ENCODE data around the gene NEDD9. TPM values are rescaled to one million over a fixed set of nuclear protein-coding genes. Genes with fewer than 3 reads are reported as not detected.
A peak's percentile ranks its signal among the peaks of the same experiment; 100 is the strongest.

NEDD9 gene
- total RNA-seq, 4 donors from 2014 or later = 34.6 to 82.7 (median 72.3) TPM

GRCh38 chr6:11242711-11243110 lies 10.2 kb upstream of the NEDD9 start:
- no peak for TF ChIP-seq POLR2A (IDR thresholded peaks at IDR 0.05)
- no peaks in the 10 kb centered on the region for H3K4me1 ChIP-seq
- in situ Hi-C loops (cut with MboI; ENCODE audit: low pct_ligation_motif_present in 1 of 4, low pct_unique_long_range_greater_than_20kb in 1 of 4, low sequenced_read_pairs in 3 of 4) (no loop called here), intact Hi-C loops (cut with DNase I; ENCODE audit: low total_unique reads) (no loop called here)
- H3K9me3 ChIP-seq = no peaks in the 10 kb centered on the region
- no peak overlapping the region for H3K27ac ChIP-seq
- no peak for DNase-seq
- H3K36me3 ChIP-seq = no peaks in the 10 kb centered on the region
- no peak overlapping the region for H3K4me3 ChIP-seq
- H3K27me3 ChIP-seq = no peaks in the 10 kb centered on the region

GRCh38 chr6:11241793-11242201 lies 9.3 kb upstream of the NEDD9 start:
- in situ Hi-C loops (cut with MboI; ENCODE audit: low pct_ligation_motif_present in 1 of 4, low pct_unique_long_range_greater_than_20kb in 1 of 4, low sequenced_read_pairs in 3 of 4) = no loop called here
- intact Hi-C loops (cut with DNase I; ENCODE audit: low total_unique reads) = no loop called here
- peak in 4 of 5 experiments; percentile 11 to 38 (median 25) for TF ChIP-seq CTCF (IDR thresholded peaks at IDR 0.05)
- no peak for TF ChIP-seq POLR2AphosphoS5 (IDR thresholded peaks at IDR 0.05)
- H3K4me1 ChIP-seq = peaks cover 0 to 1% (median under 1%) of the 10 kb centered on the region in 4 donors
- 78% methylated on average over 17 of the region's 17 CpGs; no CpG with 5 or more reads in 1 of the 2 donors for WGBS, 2 donors (ENCODE audit: low coverage in 1 of 2)
- H3K9me3 ChIP-seq = no peaks in the 10 kb centered on the region
- peak; percentile 29 for DNase-seq
- H3K36me3 ChIP-seq = no peaks in the 10 kb centered on the region
- H3K27me3 ChIP-seq = no peaks in the 10 kb centered on the region
- no peak overlapping the region for H3K27ac ChIP-seq
- no peak overlapping the region for H3K4me3 ChIP-seq

- no peak for TF ChIP-seq CTCF (IDR thresholded peaks at IDR 0.05)
- no peak for TF ChIP-seq EP300 (IDR thresholded peaks at IDR 0.05; ENCODE audit: low read depth)
- no peak for TF ChIP-seq POLR2A (IDR thresholded peaks at IDR 0.05)
- TF ChIP-seq POLR2AphosphoS5 (IDR thresholded peaks at IDR 0.05) = no peak
- Histone ChIP-seq H3K27me3 (no peaks in the 10 kb centered on the region), H3K36me3 (no peaks in the 10 kb centered on the region), H3K4me1 (peaks cover 0 to 6% (median 3%) of the 10 kb centered on the region in 4 donors), H3K9me3 (no peaks in the 10 kb centered on the region), H3K27ac (no peak overlapping the region), H3K4me3 (no peak overlapping the region)
- WGBS, 2 donors (ENCODE audit: low coverage in 1 of 2) = 92 to 100% methylated on average over 6 to 11 of the region's 11 CpGs
- in situ Hi-C loops (cut with MboI; ENCODE audit: low pct_ligation_motif_present in 1 of 4, low pct_unique_long_range_greater_than_20kb in 1 of 4, low sequenced_read_pairs in 3 of 4) (no loop called here), intact Hi-C loops (cut with DNase I; ENCODE audit: low total_unique reads) (no loop called here)
- no peak for DNase-seq
These were observed 8.8 kb upstream of the NEDD9 start for GRCh38 chr6:11241154-11241792.

- intact Hi-C loops (cut with DNase I; ENCODE audit: low total_unique reads) = no loop called here
- WGBS, 2 donors (ENCODE audit: low coverage in 1 of 2) = 88 to 89% methylated on average over 3 to 4 of the region's 4 CpGs
- Histone ChIP-seq H3K27me3 (no peaks in the 10 kb centered on the region), H3K4me3 (no peak overlapping the region), H3K27ac (no peak overlapping the region), H3K9me3 (no peaks in the 10 kb centered on the region), H3K36me3 (no peaks in the 10 kb centered on the region), H3K4me1 (peaks cover 7 to 20% (median 13%) of the 10 kb centered on the region in 4 donors)
- DNase-seq = no peak
- TF ChIP-seq POLR2AphosphoS5 (IDR thresholded peaks at IDR 0.05) = no peak
- TF ChIP-seq EP300 (IDR thresholded peaks at IDR 0.05; ENCODE audit: low read depth) = no peak
- TF ChIP-seq CTCF (IDR thresholded peaks at IDR 0.05) = no peak
- no peak for TF ChIP-seq POLR2A (IDR thresholded peaks at IDR 0.05)
- in situ Hi-C loops (cut with MboI; ENCODE audit: low pct_ligation_motif_present in 1 of 4, low pct_unique_long_range_greater_than_20kb in 1 of 4, low sequenced_read_pairs in 3 of 4) = no loop called here
These were observed 5.5 kb upstream of the NEDD9 start for GRCh38 chr6:11237956-11238355.

- TF ChIP-seq POLR2AphosphoS5 (IDR thresholded peaks at IDR 0.05) (no peak), CTCF (IDR thresholded peaks at IDR 0.05) (no peak)
- in situ Hi-C loops (cut with MboI; ENCODE audit: low pct_ligation_motif_present in 1 of 4, low pct_unique_long_range_greater_than_20kb in 1 of 4, low sequenced_read_pairs in 3 of 4) = no loop called here
- WGBS, 2 donors (ENCODE audit: low coverage in 1 of 2) = 91 to 100% methylated on average over 4 of the region's 4 CpGs
- Histone ChIP-seq H3K27ac (no peak overlapping the region), H3K4me1 (peaks cover 7 to 20% (median 13%) of the 10 kb centered on the region in 4 donors), H3K4me3 (no peak overlapping the region), H3K36me3 (no peaks in the 10 kb centered on the region), H3K9me3 (no peaks in the 10 kb centered on the region), H3K27me3 (no peaks in the 10 kb centered on the region)
- intact Hi-C loops (cut with DNase I; ENCODE audit: low total_unique reads) = no loop called here
- no peak for DNase-seq
These were observed 5.0 kb upstream of the NEDD9 start for GRCh38 chr6:11237428-11237827.
